ENCODE measurements around the gene TBCD.
"Not testable (repeated sequence)": the region's sequence is repeated elsewhere in the genome, so short reads cannot be mapped to it uniquely, and the experiment has no call there.

TBCD gene

DNA sequence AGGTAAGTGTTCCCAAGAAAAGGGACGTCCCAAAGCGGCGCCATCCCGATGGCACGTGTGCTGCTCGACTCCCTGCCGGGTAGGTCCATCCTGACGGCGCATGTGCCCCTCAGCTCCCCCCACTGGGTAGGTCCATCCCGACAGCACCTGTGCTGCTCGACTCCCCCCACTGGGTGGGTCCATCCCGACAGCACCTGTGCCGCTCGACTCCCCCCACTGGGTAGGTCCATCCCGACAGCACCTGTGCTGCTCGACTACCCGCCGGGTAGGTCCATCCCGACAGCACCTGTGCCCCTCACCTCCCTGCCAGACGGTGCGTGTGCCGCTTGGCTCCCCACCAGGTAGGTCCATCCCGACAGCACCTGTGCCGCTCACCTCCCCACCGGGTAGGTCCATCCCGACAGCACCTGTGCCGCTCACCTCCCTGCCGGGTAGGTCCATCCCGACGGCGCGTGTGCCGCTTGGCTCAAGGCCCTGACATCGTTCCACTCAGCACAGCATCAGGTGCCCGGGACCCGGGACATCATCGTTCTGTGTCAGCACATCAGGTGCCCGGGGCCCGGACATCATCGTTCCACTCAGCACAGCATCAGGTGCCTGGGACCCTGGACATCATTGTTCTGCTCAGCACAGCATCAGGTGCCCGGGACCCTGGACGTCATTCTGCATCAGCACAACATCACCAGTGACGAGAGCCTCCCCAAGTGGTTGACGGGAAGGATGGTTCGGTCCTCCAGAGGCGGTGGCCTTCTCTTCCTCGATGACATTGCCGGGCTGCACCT, 22.2 kb upstream of the TBCD start:
- DNase-seq (ENCODE audit: low read depth), result no peak

DNA sequence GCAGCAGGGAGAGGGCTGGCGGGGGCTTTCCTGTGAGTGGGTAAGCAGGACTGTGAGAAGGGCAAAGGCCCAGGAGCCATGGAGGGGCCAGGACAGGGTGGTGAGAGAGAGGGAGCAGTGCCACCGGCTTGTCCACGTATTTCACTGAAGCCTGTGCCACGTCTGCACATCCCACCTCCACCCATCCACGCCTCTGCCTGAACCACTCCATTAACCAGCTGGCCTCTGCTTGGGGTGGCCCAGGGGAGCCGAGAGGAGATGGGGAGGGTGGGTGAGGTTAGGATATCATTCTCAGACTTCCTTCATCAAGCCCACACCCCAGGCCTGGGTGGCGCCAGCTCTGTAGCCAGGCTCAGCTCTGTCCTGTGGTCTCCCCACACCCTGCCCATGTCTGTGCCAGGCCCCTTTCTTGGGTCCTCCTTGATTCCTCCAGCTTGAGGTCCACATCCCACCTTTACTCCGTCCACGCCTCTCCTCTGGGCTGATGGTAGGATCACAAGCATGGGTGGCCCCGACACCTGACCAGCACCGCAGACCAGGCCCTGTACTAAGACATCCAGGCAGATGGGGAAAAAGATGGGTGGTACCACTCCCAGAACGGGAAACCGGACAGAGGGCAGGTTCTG, 19.6 kb upstream of the TBCD start:
- no peak for DNase-seq (ENCODE audit: low read depth)

DNA sequence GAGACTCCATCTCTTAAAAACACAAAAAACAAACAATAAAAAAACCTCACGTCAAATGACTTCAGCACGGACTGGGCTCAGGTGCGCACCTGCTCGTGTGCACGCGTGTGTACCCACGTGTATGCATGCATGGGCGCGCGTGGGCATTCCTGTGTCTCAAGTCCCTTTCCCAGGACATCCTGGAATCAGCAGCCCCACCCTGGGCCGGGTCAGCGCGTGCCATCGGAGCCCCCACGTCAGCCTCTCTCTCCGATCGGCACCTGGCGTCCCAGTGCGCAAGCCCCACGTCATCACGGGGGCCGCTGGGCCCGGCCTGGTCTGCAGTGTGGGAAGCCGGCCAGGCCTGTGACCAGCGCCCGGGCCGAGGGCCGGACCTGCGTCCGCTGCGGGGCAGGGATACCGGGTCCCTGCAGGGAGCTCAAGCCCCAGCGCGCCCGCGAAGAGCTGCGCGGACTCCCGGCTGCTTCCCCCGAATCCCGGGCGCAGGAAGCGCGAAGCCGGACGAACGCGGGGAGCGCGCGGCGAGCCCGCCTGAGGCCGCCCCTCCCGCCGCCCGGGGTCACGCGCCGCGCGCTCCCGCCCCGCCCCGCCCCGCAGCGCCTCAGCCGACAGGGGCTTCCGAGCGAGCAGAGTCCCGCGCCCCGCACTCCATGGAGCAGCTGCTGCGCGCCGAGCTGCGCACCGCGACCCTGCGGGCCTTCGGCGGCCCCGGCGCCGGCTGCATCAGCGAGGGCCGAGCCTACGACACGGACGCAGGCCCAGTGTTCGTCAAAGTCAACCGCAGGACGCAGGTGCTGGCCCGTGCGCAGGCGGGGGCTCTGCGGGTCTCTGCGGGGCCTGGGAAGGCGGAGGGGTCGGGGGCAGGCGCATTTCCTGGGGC, 16.6 kb upstream of the TBCD start, which contains the start of gene FN3K:
FN3K (plus strand) TSS at position 629 of the 880 bp plus-strand sequence; CDS start at position 651, 22 bp downstream.
- peak; percentile 46 for DNase-seq (ENCODE audit: low read depth)

DNA sequence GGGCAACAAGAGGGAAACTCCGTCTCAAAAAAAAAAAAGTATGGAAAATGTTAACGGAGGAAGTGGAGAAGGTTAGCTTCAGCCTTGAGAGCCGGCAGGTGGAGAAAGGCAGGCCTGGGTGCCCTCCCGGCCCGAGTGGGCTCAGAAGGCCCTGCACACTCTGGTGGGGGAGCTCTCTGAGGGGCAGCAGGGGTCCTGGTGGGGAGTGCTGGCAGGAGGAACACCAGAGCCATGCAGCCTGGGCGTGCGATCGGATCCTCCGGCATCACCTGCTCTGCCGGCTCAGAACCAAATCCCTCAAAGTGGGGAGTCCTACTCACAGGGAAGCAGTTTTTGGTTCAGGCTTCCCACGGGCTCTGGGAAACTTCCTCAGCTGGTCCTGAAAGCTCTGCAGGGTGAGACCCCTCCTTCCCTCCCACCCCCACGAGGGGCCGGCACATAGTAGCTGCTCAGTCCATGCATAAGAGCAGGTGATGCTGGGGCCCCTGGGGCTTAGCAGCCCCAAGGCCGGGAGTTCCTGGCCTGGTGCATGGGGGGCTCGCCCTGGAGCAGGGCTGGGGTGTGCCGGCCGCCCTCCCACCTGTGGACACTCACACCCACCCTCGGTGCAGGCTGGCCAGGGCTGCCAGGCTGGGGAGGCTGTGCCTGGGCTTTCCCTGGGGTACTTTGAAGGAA, 15.2 kb upstream of the TBCD start:
- DNase-seq (ENCODE audit: low read depth), result no peak

DNA sequence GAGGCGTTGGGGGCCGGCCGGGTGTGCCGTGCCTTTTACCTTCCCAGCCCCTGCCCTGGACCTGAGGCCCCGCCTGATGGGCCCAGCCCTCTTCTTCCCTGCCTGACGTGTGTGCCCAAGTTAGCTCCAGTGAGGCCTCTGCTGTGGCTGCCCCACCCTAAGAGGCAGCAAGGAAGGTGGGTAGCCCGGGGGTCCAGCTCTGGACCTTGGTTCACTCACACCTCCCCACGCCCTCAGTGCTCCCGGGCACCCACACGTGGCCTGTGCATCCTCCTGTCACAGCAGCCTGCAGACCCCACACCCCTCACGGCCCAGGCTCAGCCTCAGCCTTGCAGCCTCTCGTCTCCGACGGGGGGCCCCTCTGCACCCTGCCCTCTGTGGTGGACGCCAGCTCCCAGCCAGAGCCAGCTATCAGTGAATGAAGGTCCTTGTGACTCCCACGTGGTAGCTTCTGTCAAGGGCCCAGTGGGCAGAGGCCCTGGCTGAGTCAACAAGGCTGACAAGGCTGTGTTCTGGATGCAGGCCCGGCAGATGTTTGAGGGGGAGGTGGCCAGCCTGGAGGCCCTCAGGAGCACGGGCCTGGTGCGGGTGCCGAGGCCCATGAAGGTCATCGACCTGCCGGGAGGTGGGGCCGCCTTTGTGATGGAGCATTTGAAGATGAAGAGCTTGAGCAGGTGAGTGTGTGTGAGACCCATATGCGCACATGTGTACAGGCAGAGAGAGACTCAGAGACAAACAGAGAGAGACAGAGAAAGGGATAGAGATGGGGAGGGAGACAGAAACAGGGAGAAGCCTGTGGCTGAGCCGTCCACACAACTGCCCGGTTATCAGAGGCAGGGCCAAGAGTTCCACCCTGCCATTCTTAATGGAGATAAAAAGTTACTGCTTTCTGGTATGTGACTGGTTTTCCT, 13.6 kb upstream of the TBCD start:
- DNase-seq (ENCODE audit: low read depth), result peak; percentile 51

DNA sequence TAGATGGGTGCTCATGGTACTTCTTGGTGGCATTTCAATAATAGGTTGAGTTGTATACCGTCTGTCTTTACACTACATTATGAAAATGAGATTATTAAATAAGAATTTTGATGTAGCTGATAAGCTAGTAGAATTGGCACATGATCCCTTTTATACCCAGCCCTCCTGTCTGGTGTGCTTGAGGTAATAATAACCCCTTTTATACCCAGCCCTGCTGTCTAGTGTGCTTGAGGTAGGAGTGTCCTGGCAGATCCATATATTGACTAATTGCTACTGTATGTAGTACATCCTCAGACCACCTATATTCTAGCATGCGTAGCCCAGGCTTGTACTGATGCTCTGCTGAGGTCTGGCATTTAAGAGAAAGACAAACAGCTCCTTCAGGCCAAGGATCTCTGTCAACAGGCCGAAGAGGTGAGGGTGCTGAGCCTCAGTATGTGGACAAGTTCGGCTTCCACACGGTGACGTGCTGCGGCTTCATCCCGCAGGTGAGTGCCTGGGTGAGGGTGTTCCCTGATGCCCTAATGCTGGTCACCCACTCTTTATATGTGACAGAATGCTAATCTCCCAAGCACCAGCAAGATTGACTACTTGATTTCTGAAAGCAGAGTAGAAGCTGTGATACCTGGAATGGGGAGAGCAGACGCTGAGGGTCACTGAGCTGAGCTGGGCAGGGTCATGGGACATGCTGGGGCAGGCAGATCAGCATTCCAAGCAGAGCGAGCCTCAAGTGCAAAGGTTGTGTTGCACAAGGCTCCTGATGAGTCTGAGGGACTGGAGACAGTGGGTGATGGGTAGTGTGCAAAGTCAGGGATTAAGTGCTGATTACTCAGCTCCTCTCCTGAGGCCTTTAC, 10.7 kb upstream of the TBCD start:
- DNase-seq (ENCODE audit: low read depth), result peak; percentile 54

DNA sequence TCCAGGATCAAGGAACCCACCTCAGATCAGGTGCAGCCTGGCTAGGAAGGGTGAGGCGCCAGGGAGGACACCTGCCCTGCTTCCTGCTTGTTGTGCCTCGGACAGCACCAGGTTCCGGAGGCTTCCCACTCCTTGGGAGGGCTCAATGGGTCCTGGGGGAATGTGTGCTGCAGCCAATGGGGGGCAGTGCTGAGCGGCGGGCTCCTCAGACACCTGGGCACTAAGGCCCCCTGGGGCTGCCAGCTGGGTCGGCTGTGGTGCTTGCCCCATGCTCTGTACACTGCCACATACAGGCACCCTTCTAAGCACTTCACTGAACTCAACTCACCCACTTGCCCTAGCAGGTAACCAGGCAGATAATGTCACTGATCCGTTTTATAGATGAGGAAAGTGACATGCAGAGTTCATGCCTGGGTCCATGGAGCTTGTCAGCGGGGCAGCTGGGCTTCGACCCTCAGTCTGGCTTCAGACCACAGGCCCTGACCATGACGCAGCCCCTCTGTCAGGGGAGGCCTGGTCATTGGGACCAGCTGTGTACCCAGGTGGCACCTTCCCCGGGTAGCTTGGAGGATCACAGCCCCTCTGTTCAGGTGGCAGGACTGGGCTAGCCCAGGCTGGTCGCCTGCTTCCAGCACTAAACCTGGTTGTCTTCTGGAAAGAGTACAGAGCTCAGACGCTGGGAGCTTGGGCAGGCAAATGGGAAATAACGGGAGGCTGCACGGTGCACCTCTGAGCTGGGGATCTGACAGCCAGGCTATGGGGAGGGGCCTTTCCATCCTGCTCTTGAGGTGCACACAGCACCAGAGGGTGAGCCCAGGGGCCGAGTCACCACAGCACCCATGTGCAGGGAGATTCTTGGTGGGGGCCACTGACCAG, 8.3 kb upstream of the TBCD start:
- no peak for DNase-seq (ENCODE audit: low read depth)

DNA sequence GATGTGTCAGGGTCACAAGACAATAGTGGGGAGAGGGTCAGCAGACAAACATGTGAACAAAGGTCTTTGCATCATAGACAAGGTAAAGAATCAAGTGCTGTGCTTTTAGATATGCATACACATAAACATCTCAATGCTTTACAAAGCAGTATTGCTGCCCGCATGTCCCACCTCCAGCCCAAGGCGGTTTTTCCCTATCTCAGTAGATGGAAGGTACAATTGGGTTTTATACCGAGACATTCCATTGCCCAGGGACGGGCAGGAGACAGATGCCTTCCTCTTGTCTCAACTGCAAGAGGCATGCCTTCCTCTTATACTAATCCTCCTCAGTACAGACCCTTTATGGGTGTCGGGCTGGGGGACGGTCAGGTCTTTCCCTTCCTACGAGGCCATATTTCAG, 7.1 kb upstream of the TBCD start:
- DNase-seq (ENCODE audit: low read depth), result not testable (repeated sequence)

DNA sequence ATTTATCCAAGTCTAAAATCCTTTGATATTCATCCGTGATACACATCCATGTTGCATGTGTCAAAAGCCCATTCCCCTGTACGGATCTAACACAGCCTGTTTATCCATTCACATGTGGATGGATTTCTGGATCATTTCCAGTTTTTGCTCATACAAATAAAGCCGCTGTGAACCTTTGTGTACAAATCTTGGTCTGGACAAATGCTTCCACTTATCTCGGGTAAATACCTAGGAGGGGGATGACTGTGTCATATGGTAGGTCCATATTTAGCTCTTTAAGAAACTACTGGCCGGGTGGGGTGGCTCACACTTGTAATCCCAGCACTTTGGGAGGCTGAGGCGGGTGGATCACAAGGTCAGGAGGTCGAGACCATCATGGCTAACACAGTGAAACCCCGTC, 6.3 kb upstream of the TBCD start:
- DNase-seq (ENCODE audit: low read depth), result no peak

DNA sequence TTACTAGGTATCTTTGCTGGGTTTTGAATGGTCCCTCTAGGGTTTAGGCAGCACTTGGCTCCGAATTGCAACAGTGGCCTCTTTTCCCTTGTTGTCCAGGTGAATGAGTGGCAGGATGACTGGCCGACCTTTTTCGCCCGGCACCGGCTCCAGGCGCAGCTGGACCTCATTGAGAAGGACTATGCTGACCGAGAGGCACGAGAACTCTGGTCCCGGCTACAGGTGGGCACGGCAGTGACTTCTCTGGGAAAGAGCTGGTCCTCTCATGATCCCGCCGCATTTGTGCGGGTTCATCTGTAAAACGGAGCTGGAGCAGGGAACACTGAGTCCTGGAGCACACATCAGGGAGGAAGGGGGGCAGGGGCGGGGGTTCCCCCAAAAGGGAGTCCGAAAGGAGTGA, 3.1 kb upstream of the TBCD start:
- no peak for DNase-seq (ENCODE audit: low read depth)

DNA sequence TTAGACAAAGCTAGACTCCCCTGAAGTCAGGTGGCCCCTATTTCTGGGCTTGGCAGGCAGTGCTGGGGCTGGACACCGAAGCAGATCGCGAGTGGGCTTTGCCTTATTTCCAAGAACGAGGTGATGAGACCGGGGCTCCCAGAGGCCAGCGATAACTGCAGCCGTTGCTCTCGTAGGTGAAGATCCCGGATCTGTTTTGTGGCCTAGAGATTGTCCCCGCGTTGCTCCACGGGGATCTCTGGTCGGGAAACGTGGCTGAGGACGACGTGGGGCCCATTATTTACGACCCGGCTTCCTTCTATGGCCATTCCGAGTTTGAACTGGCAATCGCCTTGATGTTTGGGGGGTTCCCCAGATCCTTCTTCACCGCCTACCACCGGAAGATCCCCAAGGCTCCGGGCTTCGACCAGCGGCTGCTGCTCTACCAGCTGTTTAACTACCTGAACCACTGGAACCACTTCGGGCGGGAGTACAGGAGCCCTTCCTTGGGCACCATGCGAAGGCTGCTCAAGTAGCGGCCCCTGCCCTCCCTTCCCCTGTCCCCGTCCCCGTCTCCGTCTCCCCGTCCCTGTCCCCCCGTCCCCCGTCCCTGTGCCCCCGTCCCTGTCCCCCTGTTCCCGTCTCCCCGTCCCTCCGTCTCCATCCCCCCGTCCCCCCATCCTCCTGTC, 1.5 kb upstream of the TBCD start:
- DNase-seq (ENCODE audit: low read depth), result no peak

DNA sequence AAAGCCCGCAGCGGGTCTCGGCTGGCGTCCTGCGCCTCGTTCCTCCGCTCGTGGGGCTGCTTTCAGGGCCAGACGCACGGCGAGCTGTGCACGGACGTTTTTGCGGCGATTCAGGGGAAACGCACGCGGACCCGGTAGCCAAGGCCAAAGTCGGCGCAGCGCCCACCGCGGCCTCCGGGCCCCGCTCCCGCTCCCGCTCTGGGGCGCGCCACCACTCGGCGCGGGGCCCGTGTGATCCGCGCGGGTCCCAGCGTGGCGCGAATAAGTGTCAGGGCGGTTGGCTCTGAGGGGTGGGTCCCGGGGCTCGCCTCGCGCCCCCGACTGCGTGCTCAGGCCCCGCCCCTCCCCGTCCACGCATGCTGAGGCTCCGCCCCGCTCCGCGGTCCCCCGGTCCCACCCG, 694 bp upstream of the TBCD start:
- peak; percentile 27 for DNase-seq (ENCODE audit: low read depth)

DNA sequence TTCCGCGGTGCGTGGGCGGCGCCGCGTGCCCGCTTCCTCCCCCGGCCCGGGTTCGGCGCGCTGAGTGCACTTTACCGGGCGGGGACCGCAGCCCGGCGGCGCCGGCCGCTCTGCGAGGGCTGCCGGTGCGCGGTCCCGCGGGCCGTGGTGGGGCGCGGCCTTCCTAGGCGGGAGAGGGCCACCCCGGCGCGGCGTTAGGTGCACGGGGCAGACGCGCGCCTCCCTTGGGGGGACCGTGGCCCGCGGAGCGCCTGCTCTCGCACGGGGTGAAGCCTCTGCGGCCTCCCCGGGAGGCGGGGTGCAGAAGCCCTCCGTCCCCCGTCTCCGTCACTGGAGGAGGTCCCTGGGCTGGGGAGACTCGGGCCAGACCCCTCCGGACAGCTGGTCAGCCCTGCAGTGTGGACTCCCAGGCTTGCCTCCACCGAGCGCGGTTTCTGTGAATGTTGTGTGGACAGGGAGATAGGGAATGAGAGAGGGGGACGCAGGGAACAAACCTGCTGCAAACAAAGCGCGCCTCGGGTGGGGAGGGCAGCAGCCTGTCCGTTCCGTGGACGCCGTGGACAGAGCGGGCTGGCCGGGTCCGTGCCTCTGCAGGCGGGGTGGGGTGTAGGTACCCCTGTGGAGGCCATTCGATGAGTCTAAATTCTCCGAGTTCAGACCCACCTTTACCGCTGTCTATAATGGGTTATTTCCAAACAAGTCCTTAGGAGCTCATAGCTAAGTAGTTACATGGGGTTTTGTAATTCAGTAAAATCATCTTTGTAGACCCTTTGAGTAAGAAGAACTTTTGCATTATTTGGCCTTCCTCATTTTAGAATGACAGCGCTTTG, 721 bp downstream of the TBCD start:
- peak; percentile 16 for DNase-seq (ENCODE audit: low read depth)

DNA sequence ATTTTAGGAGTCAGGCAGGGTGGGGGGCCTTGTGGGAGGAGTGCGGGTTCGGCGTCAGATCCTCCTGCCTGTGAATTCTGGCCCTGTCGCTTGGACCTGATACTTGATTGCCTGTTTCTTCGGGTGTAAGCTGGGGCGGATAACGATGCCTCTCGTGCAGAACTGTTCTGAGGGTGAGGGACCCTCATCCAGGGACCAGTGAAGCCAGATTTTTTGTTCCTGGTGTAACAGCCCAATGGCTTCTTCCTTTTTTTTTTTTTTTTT, 1.3 kb downstream of the TBCD start:
- DNase-seq (ENCODE audit: low read depth), result no peak

DNA sequence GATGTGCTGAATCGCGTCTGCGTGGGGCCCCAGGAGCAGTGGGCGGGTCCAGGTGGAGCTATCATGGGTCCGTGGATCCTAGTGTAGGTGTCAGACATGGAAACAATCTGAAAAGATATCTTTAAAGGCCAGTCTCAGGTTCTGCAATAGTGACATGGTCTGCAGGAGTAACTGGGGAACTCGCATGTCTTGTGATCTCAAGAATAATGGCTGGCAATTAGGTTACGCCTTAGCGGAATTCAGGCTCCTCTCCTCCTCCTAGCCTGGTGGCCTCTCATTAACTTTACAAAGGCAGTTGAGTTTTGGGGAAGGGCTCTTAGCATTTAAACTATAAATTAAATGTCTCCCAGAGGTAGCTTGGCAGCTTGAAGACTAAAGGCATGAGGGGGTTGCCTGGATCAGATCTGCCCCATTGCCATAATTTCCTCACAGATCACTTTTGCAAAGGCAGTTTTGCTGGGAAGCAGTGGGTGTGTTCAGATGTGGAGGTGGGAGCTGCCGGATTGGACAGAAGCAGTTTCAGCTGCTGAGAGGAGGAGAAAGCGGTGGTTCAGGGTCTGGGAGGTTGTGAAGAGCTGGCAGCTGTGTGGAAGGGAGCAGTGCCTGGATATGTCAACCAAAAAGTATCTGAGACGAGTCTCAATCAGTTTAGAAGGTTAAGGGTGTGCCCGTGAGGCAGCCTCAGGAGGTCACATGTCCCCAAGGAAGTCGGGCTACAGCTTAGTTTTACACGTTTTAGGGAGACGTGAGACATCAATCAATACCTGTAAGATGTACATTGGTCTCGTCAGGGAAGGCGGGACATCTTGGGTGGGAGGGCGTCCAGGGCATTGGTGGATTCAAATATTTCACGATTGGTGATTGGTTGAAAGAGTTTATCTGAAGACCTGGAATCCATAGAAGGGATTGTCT, 2.7 kb downstream of the TBCD start:
- peak; percentile 79 for DNase-seq (ENCODE audit: low read depth)

DNA sequence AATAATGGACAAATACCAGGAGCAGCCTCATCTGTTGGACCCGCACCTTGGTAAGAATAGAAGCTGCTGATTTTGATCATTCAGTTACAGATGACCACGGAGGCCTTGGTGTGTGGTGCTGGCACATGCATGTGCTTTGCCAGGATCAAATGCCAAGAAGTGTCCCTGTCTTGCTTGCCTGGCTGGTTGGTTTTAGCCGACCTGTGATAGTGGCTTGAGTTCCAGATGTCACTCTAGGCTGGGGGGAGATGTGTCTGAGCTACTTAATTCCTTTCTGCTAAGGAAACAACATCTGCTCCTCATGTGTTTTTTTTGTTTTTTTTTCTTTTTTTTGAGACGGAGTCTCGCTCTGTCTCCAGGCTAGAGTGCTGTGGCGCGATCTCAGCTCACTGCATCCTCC, 4.3 kb downstream of the TBCD start:
- DNase-seq (ENCODE audit: low read depth), result no peak

DNA sequence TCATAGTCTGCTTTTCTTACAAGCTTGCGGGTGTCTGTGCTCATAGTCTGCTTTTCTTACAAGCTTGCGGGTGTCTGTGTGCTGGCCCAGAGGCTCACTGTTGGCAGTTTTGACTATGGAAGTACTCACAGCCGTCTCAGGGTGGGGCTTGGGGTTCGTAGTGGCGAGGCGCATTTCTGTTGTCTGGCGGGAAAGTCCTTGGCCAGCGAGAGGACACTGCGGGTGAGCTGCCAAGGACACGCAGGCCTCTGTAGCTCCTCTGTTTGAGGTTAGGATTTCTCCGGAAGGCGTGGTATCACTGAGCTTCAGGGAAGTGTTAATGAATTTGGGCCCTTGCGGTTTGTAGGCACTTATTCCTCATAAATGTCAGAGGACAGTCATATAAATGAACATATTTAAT, 13.5 kb downstream of the TBCD start:
- DNase-seq (ENCODE audit: low read depth), result no peak
